Measurements from ENCODE around the gene NEURL3.

DNA sequence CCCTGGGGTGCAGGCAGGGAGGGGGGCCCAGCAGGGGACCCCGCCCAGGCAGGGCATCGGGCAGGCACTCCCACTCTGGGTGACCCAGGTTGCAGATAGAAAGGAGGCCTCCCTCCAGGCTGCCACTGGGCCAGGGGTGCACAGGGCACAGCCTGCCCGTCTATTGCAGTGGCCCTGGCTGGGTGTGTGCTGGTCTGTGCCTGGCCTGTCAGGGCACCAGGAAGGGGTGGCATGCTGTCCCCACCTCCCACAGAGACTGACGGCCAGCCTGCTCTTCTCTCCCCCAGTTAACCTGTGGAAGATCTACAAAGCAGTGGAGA lies 44.3 kb upstream of the NEURL3 start:
- TF ChIP-seq, protein P1, sequence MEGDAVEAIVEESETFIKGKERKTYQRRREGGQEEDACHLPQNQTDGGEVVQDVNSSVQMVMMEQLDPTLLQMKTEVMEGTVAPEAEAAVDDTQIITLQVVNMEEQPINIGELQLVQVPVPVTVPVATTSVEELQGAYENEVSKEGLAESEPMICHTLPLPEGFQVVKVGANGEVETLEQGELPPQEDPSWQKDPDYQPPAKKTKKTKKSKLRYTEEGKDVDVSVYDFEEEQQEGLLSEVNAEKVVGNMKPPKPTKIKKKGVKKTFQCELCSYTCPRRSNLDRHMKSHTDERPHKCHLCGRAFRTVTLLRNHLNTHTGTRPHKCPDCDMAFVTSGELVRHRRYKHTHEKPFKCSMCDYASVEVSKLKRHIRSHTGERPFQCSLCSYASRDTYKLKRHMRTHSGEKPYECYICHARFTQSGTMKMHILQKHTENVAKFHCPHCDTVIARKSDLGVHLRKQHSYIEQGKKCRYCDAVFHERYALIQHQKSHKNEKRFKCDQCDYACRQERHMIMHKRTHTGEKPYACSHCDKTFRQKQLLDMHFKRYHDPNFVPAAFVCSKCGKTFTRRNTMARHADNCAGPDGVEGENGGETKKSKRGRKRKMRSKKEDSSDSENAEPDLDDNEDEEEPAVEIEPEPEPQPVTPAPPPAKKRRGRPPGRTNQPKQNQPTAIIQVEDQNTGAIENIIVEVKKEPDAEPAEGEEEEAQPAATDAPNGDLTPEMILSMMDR (IDR thresholded peaks at IDR 0.05; ENCODE audit: insufficient read depth, low read length, poor library complexity, severe bottlenecking) = no peak
- no peak for TF ChIP-seq EZH2phosphoT487 (conservative IDR thresholded peaks at IDR 0.05; ENCODE audit: low read length)

Data from SU-DHL-6 (cell line).